ENCODE data around the gene CACNA1I. TPM values are rescaled to one million over a fixed set of nuclear protein-coding genes. Genes with fewer than 3 reads are reported as not detected.

CACNA1I gene
- total and polyA plus RNA-seq, 2 of the 8 experiments (the other 6 are each of a cell fraction or from before 2014, with no cell fraction given) = 0.77 to 1.2 TPM

GRCh38 chr22:39562839-39563489, 7.6 kb upstream of the CACNA1I start:
- no peak overlapping the region for H3K56ac ChIP-seq (replicated peaks; ENCODE audit: insufficient read length, low read depth, low read length)
- no peak overlapping the region for H3K27ac ChIP-seq (ENCODE audit: low read depth, low read length)
- no peak overlapping the region for H3K14ac ChIP-seq (ENCODE audit: insufficient read length)
- H3K23me2 ChIP-seq (ENCODE audit: low read depth, low read length) = peaks cover 19% of the 10 kb centered on the region; the same call in 1 of the 2 replicates
- H3K23ac ChIP-seq (ENCODE audit: insufficient read length) = no peak overlapping the region
- no peak overlapping the region for H2BK5ac ChIP-seq (ENCODE audit: low read depth, low read length)
- POLR2A ChIA-PET (ENCODE audit: partially characterized antibody) = interaction anchor here (1.2 to 1.4 kb wide), 2 partner anchors 32 to 43 kb away, joined by 3 to 4 read pairs; partner anchors contain the start of gene ATF4
- H3K79me2 ChIP-seq (ENCODE audit: control insufficient read depth in 1 of 2, insufficient read depth in 2 of 2, low read length in 2 of 2) = peaks cover 0 to 4% of the 10 kb centered on the region in 2 experiments; a peak in 2 of 4 replicates
- TF ChIP-seq SIX5 (IDR thresholded peaks at IDR 0.05; ENCODE audit: low read depth, low read length) (no peak), JUN (IDR thresholded peaks at IDR 0.05; ENCODE audit: low read depth, low read length) (no peak), SIRT6 (IDR thresholded peaks at IDR 0.05; ENCODE audit: low read length) (no peak), GTF2F1 (IDR thresholded peaks at IDR 0.05; ENCODE audit: borderline replicate concordance, low read depth, low read length) (no peak), YY1 (IDR thresholded peaks at IDR 0.05; ENCODE audit: low read depth, low read length) (no peak), BACH1 (IDR thresholded peaks at IDR 0.05; ENCODE audit: low read length) (no peak), HDAC6 (IDR thresholded peaks at IDR 0.05; ENCODE audit: low read depth, low read length) (no peak), SRF (IDR thresholded peaks at IDR 0.05; ENCODE audit: low read depth, low read length) (no peak), SP4 (IDR thresholded peaks at IDR 0.05; ENCODE audit: low read length) (no peak), NANOG (IDR thresholded peaks at IDR 0.05; ENCODE audit: insufficient read depth, low read depth, low read length, poor library complexity, severe bottlenecking) (no peak)
- H3K9me3 ChIP-seq (ENCODE audit: insufficient read depth in 2 of 2, low read depth in 1 of 2, low read length in 1 of 2) = peaks cover 0 to 7% of the 10 kb centered on the region in 2 experiments; a peak in 1 of 4 replicates
- peaks cover 8 to 27% (median 23%) of the 10 kb centered on the region in 4 experiments for H3K27me3 ChIP-seq (replicated peaks in 1 of 4; ENCODE audit: control insufficient read depth in 3 of 4, extremely low read depth in 1 of 4, insufficient read depth in 3 of 4, low read length in 3 of 4)
- no peak overlapping the region for H3K4me2 ChIP-seq (ENCODE audit: insufficient read depth in 1 of 2, low read depth in 2 of 2, low read length in 2 of 2)
- H3K4me1 ChIP-seq (replicated peaks in 1 of 4; ENCODE audit: control insufficient read depth in 3 of 4, insufficient read depth in 4 of 4, low read length in 3 of 4) = peaks cover 4 to 16% (median 8%) of the 10 kb centered on the region in 4 experiments; a peak in 6 of 7 replicates
- no peak overlapping the region for H4K5ac ChIP-seq (ENCODE audit: insufficient read length, low read depth, low read length)
- no peak overlapping the region for H3K4me3 ChIP-seq (ENCODE audit: extremely low read depth in 1 of 4, insufficient read depth in 2 of 4, low read depth in 3 of 4, low read length in 4 of 4)
- H2AFZ ChIP-seq (ENCODE audit: low read length) = no peak overlapping the region
- H4K8ac ChIP-seq (ENCODE audit: extremely low read depth, insufficient read depth, low read length) = no peak overlapping the region
- H3K36me3 ChIP-seq (ENCODE audit: control insufficient read depth in 2 of 4, insufficient read depth in 4 of 4, low read length in 3 of 4) = no peaks in the 10 kb centered on the region; a peak in 1 of 8 replicates
- H3K9ac ChIP-seq (replicated peaks in 1 of 4; ENCODE audit: extremely low read depth in 1 of 4, low read depth in 3 of 4, low read length in 3 of 4) = no peak overlapping the region; a peak in 1 of 7 replicates
- H4K91ac ChIP-seq (replicated peaks; ENCODE audit: insufficient read length, low read length) = no peak overlapping the region
- H3K18ac ChIP-seq (ENCODE audit: extremely low read depth, low read length) = no peak overlapping the region
- no peak overlapping the region for H2BK20ac ChIP-seq (ENCODE audit: low read length)
- FAIRE-seq (no peak), DNase-seq (ENCODE audit: low read depth in 1 of 2, low spot score in 2 of 2) (no peak)
- no peak overlapping the region for H2BK120ac ChIP-seq (replicated peaks; ENCODE audit: low read depth, low read length)
- H3K4ac ChIP-seq (replicated peaks; ENCODE audit: insufficient read length, low read depth, low read length) = no peak overlapping the region
- H2AK5ac ChIP-seq (ENCODE audit: low read depth, low read length) = peak overlapping the region; percentile 72
- WGBS, 2 experiments (ENCODE audit: extremely low coverage in 1 of 2, insufficient coverage in 1 of 2, insufficient read length in 1 of 2, insufficient replicate concordance in 2 of 2, low coverage in 1 of 2, low lambda C conversion rate in 2 of 2, missing lambda C conversion rate in 1 of 2) = 79% methylated on average over 9 of the region's 9 CpGs; no CpG with 5 or more reads in 1 of the 2 experiments
- peaks cover 0 to 20% of the 10 kb centered on the region in 2 experiments for H4K20me1 ChIP-seq (replicated peaks in 1 of 2; ENCODE audit: control insufficient read depth in 1 of 2, insufficient read depth in 2 of 2, low read length in 2 of 2)
- H2BK12ac ChIP-seq (ENCODE audit: low read depth, low read length) = no peak overlapping the region
- peak overlapping the region; percentile 0; the same call in 1 of the 2 replicates for H2BK15ac ChIP-seq (ENCODE audit: low read length)
- CTCF ChIA-PET (ENCODE audit: partially characterized antibody) = interaction anchor here (0.9 to 5.3 kb wide), 6 partner anchors 11 to 474 kb away, joined by 3 to 47 read pairs (median 4); partner anchors contain the start of gene CACNA1I
- peaks cover 9% of the 10 kb centered on the region; the same call in 1 of the 2 replicates for H3K79me1 ChIP-seq (ENCODE audit: low read depth, low read length)
